ENCODE measurements around the gene GPR87. TPM values are rescaled to one million over a fixed set of nuclear protein-coding genes. Genes with fewer than 3 reads are reported as not detected.

GPR87 gene
- polyA plus RNA-seq, 2 of the 4 experiments (the other 2 are of a cell fraction), result 0.41 to 0.52 TPM

DNA sequence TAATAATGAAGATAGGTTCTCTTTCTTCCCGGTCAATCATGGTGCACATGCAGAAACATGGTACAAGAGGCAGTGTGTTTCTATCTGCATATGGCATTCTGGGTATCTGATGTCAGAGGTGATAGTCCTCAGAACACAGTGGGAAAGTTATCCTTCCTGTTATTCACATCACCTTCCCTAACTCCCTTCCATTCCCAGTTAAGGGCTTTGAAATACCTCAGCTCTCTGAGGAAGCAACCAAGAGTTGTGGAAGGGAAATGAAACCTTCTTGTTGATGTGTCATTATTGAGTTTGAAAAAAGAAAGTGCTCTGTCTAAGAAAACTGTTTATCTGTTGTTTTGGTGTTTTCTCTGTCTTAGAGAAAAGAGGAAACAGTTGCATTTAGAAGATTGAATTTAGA, 34.6 kb upstream of the GPR87 start:
- ChIA-PET POLR2A (no interaction called here), CTCF (no interaction called here)
- DNase-seq (ENCODE audit: low read depth in 1 of 2, low spot score in 1 of 2), result no peak
- WGBS (ENCODE audit: missing lambda C conversion rate), result 96% methylated on average over 1 of the region's 1 CpG
- ATAC-seq, result no peak
- TF ChIP-seq, protein P1, sequence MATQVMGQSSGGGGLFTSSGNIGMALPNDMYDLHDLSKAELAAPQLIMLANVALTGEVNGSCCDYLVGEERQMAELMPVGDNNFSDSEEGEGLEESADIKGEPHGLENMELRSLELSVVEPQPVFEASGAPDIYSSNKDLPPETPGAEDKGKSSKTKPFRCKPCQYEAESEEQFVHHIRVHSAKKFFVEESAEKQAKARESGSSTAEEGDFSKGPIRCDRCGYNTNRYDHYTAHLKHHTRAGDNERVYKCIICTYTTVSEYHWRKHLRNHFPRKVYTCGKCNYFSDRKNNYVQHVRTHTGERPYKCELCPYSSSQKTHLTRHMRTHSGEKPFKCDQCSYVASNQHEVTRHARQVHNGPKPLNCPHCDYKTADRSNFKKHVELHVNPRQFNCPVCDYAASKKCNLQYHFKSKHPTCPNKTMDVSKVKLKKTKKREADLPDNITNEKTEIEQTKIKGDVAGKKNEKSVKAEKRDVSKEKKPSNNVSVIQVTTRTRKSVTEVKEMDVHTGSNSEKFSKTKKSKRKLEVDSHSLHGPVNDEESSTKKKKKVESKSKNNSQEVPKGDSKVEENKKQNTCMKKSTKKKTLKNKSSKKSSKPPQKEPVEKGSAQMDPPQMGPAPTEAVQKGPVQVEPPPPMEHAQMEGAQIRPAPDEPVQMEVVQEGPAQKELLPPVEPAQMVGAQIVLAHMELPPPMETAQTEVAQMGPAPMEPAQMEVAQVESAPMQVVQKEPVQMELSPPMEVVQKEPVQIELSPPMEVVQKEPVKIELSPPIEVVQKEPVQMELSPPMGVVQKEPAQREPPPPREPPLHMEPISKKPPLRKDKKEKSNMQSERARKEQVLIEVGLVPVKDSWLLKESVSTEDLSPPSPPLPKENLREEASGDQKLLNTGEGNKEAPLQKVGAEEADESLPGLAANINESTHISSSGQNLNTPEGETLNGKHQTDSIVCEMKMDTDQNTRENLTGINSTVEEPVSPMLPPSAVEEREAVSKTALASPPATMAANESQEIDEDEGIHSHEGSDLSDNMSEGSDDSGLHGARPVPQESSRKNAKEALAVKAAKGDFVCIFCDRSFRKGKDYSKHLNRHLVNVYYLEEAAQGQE (IDR thresholded peaks at IDR 0.05), result no peak
- TF ChIP-seq HDAC2 (IDR thresholded peaks at IDR 0.05), result no peak
- no peak for TF ChIP-seq NFE2L2 (conservative IDR thresholded peaks at IDR 0.05; ENCODE audit: low read length)
- TF ChIP-seq MAFK (IDR thresholded peaks at IDR 0.05; ENCODE audit: partially characterized antibody), result no peak
- no peak for TF ChIP-seq EP300 (IDR thresholded peaks at IDR 0.05)
- no peak for TF ChIP-seq RNF2 (IDR thresholded peaks at IDR 0.05; ENCODE audit: borderline replicate concordance, low read depth)
- TF ChIP-seq JUN (IDR thresholded peaks at IDR 0.05), result no peak
- no peak for TF ChIP-seq SREBF2 (IDR thresholded peaks at IDR 0.05)
- no peak for TF ChIP-seq CHD4 (IDR thresholded peaks at IDR 0.05; ENCODE audit: borderline replicate concordance)
- TF ChIP-seq POLR2AphosphoS2 (conservative IDR thresholded peaks at IDR 0.05; ENCODE audit: low read length), result no peak
- TF ChIP-seq FOXS1 (CRISPR knock-in tag; IDR thresholded peaks at IDR 0.05), result no peak
- no peak overlapping the region for H3K4me2 ChIP-seq
- no peak overlapping the region for H3K4me3 ChIP-seq
- FAIRE-seq, result no peak
- no peak overlapping the region for H3K27ac ChIP-seq
- H3K4me1 ChIP-seq, result no peaks in the 10 kb centered on the region
- H3K9me3 ChIP-seq, result no peaks in the 10 kb centered on the region

DNA sequence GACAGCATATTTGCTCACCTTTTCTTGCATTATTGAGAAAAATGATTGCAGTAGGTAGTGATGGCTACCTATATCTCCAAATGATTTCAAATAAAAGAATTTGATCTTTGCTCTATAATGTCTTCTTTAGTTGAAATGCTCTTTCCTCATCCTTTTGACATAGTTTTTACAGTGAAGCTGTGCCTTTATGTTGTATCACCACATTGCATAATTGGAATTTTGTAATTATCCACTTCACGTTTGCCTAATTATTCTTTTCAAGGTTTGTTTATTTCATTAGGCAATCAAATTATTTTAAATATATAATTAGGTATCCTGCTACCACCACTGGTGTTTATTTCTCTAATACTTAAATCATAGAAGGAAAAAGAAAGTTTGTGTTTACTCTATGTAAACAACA, 34.0 kb upstream of the GPR87 start:
- WGBS (ENCODE audit: missing lambda C conversion rate), result 82% methylated on average over 1 of the region's 1 CpG
- CTCF ChIA-PET, result no interaction called here

More for the DNA sequence above, 34.0 kb upstream of the GPR87 start:
- POLR2A ChIA-PET, result no interaction called here
- no peak overlapping the region for H3K4me3 ChIP-seq
- ATAC-seq (no peak), FAIRE-seq (no peak), DNase-seq (ENCODE audit: low read depth in 1 of 2, low spot score in 1 of 2) (no peak)
- no peaks in the 10 kb centered on the region for H3K4me1 ChIP-seq
- no peak for TF ChIP-seq SREBF2 (IDR thresholded peaks at IDR 0.05)
- TF ChIP-seq, protein P2, sequence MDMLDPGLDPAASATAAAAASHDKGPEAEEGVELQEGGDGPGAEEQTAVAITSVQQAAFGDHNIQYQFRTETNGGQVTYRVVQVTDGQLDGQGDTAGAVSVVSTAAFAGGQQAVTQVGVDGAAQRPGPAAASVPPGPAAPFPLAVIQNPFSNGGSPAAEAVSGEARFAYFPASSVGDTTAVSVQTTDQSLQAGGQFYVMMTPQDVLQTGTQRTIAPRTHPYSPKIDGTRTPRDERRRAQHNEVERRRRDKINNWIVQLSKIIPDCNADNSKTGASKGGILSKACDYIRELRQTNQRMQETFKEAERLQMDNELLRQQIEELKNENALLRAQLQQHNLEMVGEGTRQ (IDR thresholded peaks at IDR 0.05), result no peak
- no peak for TF ChIP-seq BHLHE40 (IDR thresholded peaks at IDR 0.05; ENCODE audit: low read depth, low read length)
- TF ChIP-seq, protein P3, sequence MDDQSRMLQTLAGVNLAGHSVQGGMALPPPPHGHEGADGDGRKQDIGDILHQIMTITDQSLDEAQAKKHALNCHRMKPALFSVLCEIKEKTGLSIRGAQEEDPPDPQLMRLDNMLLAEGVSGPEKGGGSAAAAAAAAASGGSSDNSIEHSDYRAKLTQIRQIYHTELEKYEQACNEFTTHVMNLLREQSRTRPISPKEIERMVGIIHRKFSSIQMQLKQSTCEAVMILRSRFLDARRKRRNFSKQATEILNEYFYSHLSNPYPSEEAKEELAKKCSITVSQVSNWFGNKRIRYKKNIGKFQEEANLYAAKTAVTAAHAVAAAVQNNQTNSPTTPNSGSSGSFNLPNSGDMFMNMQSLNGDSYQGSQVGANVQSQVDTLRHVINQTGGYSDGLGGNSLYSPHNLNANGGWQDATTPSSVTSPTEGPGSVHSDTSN (IDR thresholded peaks at IDR 0.05), result no peak
- TF ChIP-seq JUN (IDR thresholded peaks at IDR 0.05), result no peak
- TF ChIP-seq, protein P4, sequence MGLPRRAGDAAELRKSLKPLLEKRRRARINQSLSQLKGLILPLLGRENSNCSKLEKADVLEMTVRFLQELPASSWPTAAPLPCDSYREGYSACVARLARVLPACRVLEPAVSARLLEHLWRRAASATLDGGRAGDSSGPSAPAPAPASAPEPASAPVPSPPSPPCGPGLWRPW (IDR thresholded peaks at IDR 0.05), result no peak
- TF ChIP-seq KDM5A (IDR thresholded peaks at IDR 0.05), result no peak
- TF ChIP-seq TFCP2L1 (CRISPR knock-in tag; IDR thresholded peaks at IDR 0.05), result no peak
- TF ChIP-seq CHD2 (IDR thresholded peaks at IDR 0.05; ENCODE audit: low read length, partially characterized antibody), result no peak
- TF ChIP-seq MAFK (IDR thresholded peaks at IDR 0.05; ENCODE audit: partially characterized antibody), result no peak
- no peak for TF ChIP-seq GATA3 (IDR thresholded peaks at IDR 0.05; ENCODE audit: borderline replicate concordance)
- TF ChIP-seq, protein P1 (IDR thresholded peaks at IDR 0.05), result no peak
- TF ChIP-seq CBX8 (IDR thresholded peaks at IDR 0.05), result no peak
- no peaks in the 10 kb centered on the region for H3K9me3 ChIP-seq
- H3K4me2 ChIP-seq, result no peak overlapping the region
- H3K27ac ChIP-seq, result no peak overlapping the region
